CD4-positive, alpha-beta T cell treated with Interleukin-17A for 4 hours (primary cell): Measurements from ENCODE around the gene COQ8B.
A peak's percentile ranks its signal among the peaks of the same experiment; 100 is the strongest.

Experiments
- DNase-seq: peaks from one replicate; pipeline ENCODE4 v3.0.0-alpha.2; 2020; ENCODE audit warnings: mixed read lengths

Gene COQ8B

DNA sequence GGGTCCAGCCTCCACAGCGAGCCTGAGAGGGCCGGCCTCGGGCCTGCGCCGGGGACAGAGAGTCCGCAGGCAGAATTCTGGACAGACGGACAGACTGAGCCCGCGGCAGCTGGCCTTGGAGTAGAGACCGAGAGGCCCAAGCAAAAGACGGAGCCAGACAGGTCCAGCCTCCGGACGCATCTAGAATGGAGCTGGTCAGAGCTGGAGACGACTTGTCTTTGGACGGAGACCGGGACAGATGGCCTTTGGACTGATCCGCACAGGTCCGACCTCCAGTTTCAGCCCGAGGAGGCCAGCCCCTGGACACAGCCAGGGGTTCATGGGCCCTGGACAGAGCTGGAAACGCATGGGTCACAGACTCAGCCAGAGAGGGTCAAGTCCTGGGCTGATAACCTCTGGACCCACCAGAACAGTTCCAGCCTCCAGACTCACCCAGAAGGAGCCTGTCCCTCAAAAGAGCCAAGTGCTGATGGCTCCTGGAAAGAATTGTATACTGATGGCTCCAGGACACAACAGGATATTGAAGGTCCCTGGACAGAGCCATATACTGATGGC lies 716 bp upstream of the COQ8B start:
- DNase-seq = peak; percentile 6

DNA sequence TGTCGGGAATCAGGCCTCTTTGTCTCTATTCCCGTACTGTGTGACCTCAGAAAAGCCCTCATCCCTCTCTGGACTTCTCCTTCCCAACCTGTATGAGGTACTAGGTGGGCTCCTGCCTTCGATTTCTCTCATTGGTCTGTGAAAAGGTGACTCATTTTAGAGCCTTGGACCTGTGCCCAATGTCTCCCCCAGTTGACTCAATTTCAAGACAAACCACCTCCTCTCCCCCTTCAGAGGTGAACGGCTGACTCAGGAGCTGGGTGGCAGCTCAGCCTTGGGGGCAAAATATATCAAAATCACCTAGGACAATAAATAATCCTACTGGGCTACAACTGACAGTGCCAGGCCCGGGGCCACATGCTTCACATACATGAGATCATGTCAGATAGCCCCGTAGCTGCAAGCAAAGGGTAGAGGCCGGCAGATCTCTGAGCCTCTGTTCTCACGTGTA lies 630 bp downstream of the COQ8B start:
- DNase-seq = peak; percentile 89

DNA sequence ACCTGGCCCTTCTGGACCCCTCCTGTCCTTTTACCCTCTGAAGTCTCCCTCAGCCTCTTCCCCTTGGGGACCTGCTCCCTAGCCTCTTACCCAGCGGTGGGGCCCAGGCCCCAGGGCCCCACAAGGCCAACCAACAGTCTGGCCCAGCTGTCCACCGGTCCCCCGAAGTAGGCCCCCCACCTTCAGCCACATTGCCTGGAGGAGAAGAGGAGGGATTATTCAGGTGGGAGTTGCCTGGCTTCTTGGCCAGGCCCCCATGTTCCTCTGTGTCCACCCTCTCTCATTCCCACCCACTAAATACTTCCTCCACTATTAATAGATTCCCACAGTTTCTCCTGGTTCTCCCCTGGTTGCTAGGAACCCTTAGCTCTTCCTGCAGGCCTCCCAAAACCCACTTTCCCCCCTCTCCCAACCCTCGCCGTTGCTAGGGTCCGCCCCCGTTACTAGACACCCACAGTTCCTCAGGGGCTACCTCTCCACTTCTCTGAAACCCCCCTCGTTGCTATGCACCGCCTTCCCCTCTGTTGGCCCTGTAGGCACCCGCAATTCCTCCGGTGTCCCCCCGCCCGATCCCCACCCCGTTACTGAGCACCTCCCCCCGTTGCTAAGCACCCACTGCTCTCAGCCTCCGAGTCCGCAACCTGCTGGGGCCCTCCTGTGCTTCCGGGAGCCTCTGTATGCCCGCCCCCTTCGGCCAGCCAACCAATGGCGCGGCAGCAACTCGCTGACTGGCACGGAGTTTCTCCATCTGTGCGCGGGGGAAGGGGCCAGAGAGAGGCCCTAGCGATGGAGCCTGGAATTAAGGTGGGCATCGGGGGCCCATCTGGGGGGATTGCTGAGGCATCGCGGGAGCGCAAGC lies 2.0 kb downstream of the COQ8B start:
- DNase-seq = peak; percentile 95

DNA sequence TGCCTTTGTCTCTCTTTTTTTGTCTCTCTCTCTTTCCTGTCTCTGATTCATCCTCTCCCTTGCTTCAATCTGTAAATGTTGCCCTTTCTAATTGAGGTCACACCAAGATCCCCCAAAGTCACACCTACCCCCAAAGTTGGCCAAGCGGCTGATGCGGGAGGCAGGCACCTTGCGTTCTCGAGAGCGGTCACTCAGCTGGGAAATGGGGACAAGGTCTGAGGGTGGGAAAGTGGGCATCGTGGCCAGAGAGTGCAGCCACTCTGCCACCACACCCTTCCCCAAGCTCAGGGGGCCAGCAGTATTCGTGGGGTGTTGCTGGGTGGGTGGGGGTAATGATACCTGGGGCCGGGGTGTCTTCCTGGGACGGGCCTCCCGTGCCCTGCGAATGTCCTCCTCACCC lies 2.7 kb downstream of the COQ8B start:
- DNase-seq = no peak

DNA sequence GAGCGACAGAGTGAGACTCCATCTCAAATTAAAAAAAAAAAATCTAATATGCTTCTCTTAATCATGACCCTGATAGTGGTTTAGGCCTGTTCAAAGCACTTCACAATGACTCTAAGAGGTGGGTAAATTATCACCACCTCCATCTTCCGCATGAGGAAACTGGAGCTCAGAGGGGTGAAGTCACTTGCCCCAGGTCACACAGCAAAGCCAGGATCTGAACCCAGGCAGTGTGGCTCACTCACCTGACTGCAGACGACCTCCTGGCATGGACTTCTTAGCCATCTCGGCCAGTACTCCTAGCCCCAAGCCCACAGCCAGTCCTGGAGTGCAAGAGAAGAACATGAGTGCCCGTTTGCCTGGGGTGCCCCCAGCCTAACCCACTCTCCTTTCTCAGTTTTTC lies 6.9 kb downstream of the COQ8B start:
- no peak for DNase-seq

DNA sequence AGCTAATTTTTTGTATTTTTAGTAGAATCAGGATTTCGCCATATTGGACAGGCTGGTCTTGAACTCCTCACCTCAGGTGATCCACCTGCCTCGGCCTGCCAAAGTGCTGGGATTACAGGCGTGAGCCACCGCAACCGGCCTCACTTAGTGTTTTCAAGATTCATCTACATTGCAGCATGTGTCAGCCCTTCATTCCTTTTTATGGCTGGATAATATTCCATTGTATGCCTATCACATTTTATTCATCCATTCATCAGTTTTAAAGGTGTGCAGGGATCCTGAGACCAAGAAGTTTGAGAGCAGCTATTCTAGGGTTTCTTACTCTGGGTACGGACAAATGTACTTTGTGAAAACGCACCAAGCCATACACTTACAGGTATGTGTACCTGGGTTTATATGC lies 9.1 kb downstream of the COQ8B start:
- DNase-seq = no peak

DNA sequence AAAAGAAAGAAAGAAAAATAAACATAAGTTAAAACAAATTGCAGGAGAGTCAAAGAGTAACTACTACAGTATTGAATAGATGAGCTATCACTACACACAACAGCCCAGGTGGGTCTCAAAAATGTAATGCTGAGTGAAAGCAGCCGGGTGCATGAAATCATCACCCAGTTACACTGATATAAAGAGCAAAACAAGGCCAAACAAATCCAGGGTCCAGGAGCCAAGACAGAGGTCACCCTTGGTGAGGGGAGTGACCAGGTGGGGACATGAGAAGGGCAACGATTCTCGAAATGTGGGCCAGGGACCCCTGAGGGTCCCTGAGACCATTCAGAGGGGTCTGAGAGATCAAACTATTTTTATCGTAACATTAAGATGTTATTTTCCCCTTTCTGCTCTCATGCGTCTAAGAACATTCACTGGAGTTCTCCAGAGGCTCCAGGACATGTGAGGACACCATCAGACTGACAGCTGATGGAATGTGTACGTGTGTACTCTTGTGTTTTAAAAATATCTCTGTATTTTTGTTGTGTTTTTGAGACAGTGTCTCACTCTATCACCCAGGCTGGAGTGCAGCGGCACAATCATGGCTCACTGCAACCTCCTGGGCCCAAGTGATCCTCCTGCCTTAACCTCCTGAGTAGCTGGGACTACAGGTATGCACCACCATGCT lies 10.6 kb downstream of the COQ8B start:
- no peak for DNase-seq

DNA sequence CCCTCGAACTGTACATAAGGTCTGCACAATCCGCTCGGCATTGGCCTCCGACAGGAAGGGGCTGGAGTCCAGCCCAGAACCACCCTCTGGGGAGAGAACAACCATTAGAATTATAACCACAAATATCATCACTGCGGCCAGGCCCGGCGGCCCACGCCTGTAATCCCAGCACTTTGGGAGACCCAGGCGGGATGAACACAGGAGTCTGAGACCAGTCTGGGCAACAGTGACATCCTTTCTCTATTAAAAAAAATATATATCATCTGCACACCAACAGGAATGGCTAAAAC lies 11.4 kb downstream of the COQ8B start:
- DNase-seq = no peak

DNA sequence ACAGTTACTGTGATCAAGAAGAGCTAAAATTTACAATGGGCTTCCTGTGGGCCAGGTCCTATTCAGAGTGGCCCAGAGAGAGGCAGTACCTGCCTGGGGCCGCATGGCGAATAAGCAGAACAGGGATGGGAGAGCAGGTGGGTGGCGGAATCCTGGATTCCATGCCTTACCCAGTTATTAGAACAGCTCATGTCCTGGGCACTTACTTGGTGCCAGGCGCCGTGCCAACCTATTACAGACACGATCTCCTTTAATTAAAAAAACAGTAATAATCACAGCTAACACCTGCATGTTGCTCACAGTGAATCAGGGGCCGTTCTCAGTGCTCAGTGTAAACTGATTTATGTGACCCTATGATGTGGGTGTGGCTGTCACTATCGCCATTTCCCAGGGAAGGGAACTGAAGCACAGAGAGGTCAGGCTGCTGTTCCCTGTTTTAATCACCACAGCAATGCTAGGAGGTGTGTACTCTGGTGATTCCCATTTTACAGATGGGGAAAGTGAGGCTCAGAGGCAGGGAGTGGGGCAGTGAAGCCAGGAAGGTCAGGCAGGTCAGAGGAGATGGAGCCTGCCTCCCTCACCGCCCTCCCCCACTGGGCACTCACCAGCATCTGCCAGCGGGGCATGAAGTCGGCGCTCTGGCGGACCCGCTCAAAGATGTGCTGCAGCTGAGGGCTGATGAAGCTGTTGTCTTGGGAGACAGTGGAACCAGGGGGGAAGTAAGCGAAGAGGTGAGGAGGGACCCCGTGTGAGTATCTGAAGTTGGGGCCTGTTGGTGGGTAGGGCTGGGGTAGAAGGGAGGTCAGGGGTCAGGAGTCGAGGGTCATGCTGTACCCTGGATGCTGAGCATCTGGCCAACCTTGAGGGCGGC lies 12.0 kb downstream of the COQ8B start:
- no peak for DNase-seq

DNA sequence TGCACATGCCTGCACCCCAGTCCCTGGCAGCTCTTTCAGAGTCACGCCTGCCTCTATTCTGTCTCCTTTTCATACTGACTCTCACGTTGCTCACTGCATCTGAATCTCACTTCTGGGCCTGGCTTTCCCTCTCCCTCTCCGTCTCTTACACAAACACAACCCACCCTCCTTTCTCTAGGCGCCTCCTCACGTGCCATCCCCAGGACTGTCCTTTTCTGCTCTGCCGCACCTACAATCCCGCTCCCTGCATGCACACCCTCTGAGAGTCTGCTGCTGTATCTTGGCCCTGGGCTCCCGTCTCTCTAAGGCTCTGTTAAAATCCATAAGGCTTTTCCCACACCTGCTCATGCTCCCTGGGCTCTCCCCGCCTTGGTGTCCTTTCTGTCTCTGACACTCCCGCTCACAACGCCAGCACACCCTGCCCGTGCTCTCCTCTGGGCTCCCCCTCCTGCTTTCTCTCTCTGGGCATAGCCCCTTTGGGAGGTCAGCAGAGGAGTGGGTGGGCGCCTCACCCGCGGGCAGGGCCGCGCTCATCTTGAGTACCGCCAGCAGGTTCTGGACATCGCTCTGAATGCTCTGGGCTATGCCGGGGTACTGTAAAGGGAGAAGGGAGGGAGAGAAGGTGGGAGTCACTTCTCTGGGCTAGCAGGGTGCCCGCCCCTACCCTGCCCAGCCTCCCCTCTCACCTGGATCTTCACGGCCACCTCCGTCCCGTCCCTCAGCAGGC lies 13.5 kb downstream of the COQ8B start:
- no peak for DNase-seq

DNA sequence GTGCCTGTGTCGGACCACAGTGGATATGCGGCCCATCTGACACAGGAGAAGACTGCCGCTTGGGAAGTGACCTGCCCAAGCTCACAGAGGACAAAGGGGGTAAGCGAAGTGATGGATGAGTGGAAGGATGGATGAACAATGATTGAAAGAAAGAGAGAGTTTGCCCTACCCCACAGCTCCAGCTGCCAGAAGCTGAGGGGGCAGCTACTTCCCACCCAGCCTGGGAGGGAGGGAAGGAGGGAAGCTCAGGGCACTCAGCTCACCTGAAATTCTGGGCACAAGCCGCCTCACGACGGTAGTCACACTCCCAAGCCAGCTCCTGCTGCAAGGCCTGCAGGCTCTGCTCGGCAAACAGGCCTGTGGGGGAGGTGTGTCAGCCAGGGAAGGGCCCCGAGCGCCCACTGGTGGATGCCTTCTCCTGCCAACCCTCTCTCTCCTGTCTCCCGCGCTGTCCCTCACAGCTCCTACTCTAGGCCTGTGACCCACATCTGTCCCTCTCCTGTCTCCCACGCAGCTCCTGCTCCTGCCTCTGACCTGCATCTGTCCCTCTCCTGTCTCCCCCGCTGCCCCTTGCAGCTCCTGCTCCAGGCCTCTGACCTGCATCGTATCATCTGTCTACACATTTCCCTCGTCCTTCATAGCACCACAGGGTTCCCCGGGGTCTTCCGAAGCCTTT lies 14.2 kb downstream of the COQ8B start:
- no peak for DNase-seq

DNA sequence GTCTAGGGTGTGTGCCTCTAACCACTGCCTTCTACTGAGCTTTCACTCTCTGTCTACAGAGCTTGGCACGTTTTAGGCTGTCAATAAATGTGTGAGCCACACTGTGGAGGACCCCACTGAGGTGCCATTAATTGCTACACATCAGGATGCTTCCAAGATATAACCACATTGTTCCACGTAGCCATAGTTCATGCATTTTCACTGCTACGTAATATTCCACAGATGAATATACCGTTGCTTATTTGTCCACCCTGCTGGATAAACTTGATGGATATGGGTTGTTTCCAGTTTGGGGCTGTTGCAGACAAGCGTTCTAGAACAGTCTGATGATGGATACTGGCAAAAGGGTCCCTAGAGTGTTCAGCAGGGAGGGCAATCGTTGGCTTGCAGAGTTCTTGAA lies 14.9 kb downstream of the COQ8B start:
- no peak for DNase-seq

DNA sequence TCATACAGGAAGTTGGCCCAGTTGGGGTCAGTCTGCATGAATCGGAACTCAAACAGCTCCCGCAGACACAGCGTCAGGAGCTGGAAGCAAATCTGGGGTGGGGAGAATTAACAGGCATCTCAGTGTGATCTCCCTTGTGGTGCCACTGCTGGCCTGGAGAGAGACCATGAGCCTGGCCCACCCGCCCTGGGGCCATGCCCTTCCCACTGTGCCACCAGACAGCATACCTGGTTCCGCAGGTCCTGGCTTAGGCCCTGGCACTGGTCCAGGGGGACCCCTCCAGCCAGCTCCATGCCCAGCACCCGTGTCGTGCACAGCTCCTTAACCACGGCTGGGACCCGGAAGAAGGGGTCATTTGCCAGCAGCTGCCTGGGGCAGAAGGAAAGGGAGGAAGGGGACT lies 16.6 kb downstream of the COQ8B start:
- DNase-seq = no peak

DNA sequence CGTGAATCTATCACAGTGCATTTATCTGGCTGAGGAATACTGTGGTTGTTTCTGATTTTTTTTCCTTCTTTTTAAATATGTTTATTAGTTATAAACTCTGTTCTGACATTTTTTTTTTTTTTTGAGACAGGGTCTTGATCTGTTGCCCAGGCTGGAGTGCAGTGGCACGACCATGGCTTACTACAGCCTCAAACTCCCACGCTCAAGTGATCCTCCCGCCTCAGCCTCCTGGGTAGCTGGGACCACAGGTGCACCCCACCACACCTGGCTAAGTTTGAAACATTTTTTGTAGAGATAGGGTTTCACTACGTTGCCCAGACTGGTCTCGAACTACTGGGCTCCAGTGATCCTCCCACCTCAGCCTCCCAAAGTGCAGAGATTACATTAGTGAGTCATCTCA lies 19.7 kb downstream of the COQ8B start:
- no peak for DNase-seq

DNA sequence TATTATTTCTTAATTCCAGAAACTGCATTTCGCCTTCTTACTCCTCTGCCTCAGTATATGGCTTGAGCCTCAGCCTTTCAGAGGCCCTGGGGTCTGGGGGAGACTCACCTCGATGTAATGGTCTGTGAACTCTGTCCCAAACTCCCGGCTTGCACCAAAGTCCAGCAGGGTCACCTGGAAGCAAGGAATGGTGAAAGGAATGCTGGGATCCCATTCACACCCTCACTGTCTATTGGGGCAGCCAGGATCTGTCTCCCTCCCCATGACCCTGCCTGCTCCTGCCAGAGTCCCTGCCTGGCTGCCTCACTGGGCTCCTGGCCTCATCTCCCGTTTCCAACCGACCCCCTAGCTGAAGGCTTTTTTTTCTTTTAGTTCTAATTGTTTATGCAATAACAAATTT lies 20.8 kb downstream of the COQ8B start:
- DNase-seq = no peak

DNA sequence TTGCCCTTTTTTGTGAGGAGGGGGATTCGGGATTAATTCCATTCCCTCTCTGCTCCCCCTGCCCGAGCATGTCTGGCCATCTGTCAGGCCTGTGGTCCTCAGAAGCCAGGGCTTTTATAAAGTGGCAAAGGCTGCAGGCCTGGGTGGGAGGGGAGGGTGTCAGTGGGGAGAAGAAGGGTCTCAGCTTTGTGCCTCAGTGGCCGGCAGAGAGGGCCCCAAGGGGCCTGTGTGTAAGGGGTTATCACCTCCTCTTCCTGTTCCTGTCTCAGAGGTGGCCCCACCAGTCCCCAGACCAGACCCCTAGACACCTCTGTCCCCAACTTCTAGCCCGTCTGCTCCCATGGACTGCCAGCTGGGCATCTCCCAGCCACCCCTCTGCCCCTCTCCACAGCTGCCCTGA lies 22.8 kb downstream of the COQ8B start:
- DNase-seq = no peak

DNA sequence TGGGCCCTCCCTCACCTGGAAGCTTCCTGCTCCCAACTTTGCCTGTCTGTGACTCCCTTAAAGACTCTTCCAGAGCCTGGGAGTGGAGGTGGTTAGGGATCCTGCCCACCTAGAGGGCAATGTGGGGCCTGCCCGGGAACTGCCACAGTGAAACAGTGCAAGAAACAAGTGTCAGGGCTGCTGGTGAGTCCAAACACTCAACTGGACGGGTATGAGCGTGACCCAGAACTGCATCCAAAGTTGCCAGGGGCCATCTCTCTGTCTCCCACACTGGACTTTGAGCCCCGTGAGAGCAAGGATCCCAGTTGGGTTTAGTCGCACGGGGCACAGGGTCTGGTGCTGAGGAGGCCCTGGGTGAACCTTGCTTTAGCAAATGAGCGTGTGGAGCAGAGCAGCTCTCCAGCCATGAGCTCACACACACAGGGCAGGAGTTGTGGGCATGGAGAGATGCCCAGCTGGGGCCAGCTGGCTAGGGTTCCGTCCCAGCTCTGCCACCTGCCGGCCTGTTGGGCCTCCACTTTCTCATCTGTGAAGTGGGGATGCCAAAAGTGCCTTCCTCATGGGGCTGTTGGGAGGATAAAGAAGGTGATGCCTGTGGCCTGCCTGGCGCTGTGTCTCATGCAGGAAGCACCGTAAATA lies 23.4 kb downstream of the COQ8B start:
- DNase-seq = no peak

DNA sequence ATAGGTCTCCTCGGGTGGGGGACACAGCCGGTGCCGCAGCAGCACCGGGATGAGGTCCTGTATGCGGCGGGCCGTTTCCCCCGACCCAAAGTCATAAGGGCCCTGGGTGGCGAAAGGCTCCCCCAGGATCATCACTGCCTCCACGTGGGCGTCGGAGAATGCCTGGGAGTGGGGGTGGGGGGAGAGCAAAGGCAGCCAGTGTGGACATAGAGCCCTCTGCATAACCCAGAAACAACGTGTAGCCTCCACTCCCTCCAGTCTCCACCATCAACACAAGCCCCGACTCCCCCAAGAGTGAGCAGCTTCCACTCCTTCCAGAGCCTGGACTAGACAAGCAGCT lies 24.5 kb downstream of the COQ8B start:
- DNase-seq = no peak

DNA sequence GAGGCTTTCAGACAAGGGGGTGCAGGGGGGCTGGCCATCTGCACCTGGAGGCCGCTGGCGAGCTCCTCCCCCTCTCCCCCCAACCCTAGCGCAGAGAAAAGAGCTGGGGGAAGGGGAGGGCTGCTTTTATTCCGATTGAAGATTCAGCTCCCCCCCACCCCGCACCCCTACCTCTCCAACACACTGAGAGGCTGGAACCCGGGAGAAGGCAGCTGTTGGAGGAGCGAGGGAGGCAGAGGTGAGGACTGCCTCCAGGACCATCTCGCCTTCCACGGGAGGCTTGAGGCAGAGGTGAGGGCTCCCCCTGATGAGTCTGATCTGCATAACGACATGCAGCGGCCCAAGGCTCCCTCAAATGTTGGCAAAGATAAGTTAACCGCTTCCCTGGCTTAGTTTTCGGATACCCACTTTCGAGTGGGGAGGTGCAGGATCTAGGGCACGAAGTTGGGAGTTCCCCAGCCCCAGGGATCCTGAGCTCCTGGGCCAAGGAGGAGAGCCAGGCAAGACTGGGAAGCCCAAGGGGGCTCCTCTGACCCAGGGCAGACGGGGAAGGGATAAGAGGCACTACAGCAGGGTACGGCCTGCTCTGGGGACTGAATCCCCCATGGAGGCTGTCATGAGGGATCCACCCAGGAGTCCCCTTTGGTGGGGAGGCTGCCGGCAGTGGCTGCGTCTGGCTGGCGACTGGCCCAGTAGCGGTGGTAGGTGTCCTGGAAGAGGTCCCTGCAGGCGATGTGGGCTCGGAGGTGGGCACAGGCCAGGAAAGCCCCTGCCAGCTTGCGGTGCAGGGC lies 25.1 kb downstream of the COQ8B start:
- peak; percentile 19 for DNase-seq

DNA sequence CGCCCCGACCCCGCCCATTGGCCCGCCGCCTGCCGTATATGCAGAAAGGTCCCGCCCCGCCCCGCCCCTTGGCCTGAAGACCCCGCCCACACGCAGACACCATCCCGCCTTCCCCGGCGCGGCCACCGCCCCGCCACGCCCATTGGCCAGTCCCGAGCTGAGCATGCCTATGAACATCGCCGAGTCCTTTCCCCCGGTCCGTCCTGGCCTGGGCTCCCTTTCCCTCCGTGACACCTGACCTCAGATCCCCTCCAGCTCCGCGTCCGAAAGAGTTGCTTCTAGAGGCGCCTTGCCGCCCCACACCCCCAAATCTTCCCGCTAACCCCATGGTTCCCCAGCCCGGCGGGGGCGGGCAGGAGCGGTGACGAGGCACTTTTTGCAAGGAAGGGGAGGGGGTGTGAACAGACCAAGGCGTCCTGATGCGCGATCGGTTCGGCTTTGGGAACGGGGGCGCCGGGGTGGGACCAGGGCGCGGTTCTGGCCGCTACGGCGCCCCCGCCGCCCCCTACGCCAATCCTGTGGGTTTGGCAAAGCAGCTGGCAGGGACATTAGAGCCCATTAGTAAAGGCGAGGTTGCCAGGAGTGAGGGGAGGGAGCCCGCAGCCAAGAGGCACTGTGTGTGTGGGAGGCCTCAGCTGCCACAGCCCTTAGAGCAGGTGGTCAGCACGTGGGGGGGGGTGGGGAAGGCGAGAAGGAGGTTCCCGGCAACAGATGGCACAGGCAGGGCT lies 25.8 kb downstream of the COQ8B start:
- peak; percentile 95 for DNase-seq
